WTC11 (cell line): ENCODE measurements around the gene DENND4A. TPM values are rescaled to one million over a fixed set of nuclear protein-coding genes. Genes with fewer than 3 reads are reported as not detected.

Source experiments
- ATAC-seq: fragments of 200-7000 bp; cut with Tn5 transposase; 2 replicates; pipeline ENCODE4 v1.10.0; 2021; ENCODE audit warnings: mild to moderate bottlenecking, moderate library complexity
- CTCF ChIA-PET: fragments of 300-600 bp; sonication (Branson Sonifier 250); formaldehyde crosslinking; loops from one replicate; lab custom pipeline; 2021; ENCODE audit warnings: antibody characterized with exemption; lab: Charles Lee
- POLR2A ChIA-PET: fragments of 350-600 bp; sonication (Branson Sonifier 250); formaldehyde crosslinking; loops from one replicate; lab custom pipeline; 2021; ENCODE audit warnings: antibody characterized with exemption; lab: Charles Lee
- DNase-seq: peaks from one replicate; pipeline ENCODE4 v3.0.0; 2021; ENCODE audit warnings: low spot score
- H3K27ac Mint-ChIP-seq: 2 replicates; pipeline ENCODE4 v1.8.0; 2021; ENCODE audit warnings: mixed read lengths
- H3K27me3 Mint-ChIP-seq: 2 replicates; pipeline ENCODE4 v1.8.0; 2021; ENCODE audit warnings: low read depth, mild to moderate bottlenecking, moderate library complexity, mixed read lengths
- H3K36me3 Mint-ChIP-seq: 2 replicates; pipeline ENCODE4 v1.8.0; 2021; ENCODE audit warnings: mixed read lengths
- H3K4me1 Mint-ChIP-seq: 2 replicates; pipeline ENCODE4 v1.8.0; 2022; ENCODE audit warnings: mixed read lengths
- H3K4me3 Mint-ChIP-seq: 2 replicates; pipeline ENCODE4 v1.8.0; 2021; ENCODE audit warnings: mild to moderate bottlenecking, moderate library complexity, mixed read lengths
- H3K9me3 Mint-ChIP-seq: 2 replicates; pipeline ENCODE4 v1.8.0; 2021; ENCODE audit warnings: mixed read lengths
- EMX1 ChIP-seq: fragments of 250-450 bp; sonication (Bioruptor Pico); IDR thresholded peaks from 2 replicates; pipeline ENCODE4 v1.8.0; 2021; ENCODE audit warnings: mild to moderate bottlenecking
- ESRRA ChIP-seq: sonication (generic); formaldehyde crosslinking; IDR thresholded peaks from 2 replicates; pipeline ENCODE4 v1.8.1; 2022; ENCODE audit warnings: mild to moderate bottlenecking, missing genetic modification reagents, borderline replicate concordance
- FOXK1 ChIP-seq: sonication (generic); formaldehyde crosslinking; IDR thresholded peaks from 2 replicates; pipeline ENCODE4 v1.8.0; 2022; ENCODE audit warnings: mild to moderate bottlenecking, moderate library complexity, missing genetic modification reagents
- NR1H2 ChIP-seq: sonication (generic); formaldehyde crosslinking; IDR thresholded peaks from 2 replicates; pipeline ENCODE4 v1.9.0; 2021; ENCODE audit warnings: mild to moderate bottlenecking, moderate library complexity, missing genetic modification reagents
- PREB ChIP-seq: sonication (generic); formaldehyde crosslinking; IDR thresholded peaks from 2 replicates; pipeline ENCODE4 v1.8.1; 2022; ENCODE audit warnings: mild to moderate bottlenecking, missing genetic modification reagents, moderate library complexity, borderline replicate concordance
- SMAD3 ChIP-seq: sonication (generic); formaldehyde crosslinking; IDR thresholded peaks from 2 replicates; pipeline ENCODE4 v1.8.0; 2022; ENCODE audit warnings: missing genetic modification reagents, mild to moderate bottlenecking, borderline replicate concordance
- ZNF121 ChIP-seq: sonication (generic); formaldehyde crosslinking; IDR thresholded peaks from 2 replicates; pipeline ENCODE4 v1.8.0; 2023; ENCODE audit warnings: missing genetic modification reagents
- ZNF138 ChIP-seq: sonication (generic); formaldehyde crosslinking; conservative IDR thresholded peaks from 2 replicates; pipeline ENCODE4 v1.8.1; 2022; ENCODE audit warnings: mild to moderate bottlenecking, moderate library complexity, missing genetic modification reagents
- ZNF219 ChIP-seq: sonication (generic); formaldehyde crosslinking; IDR thresholded peaks from 2 replicates; pipeline ENCODE4 v1.8.0; 2023; ENCODE audit warnings: missing genetic modification reagents, mild to moderate bottlenecking, borderline replicate concordance
- ZNF263 ChIP-seq: sonication (generic); formaldehyde crosslinking; IDR thresholded peaks from 2 replicates; pipeline ENCODE4 v1.8.1; 2022; ENCODE audit warnings: low read depth, mild to moderate bottlenecking, moderate library complexity, missing genetic modification reagents
- ZNF396 ChIP-seq: fragments of 250-450 bp; sonication (Bioruptor Pico); IDR thresholded peaks from 2 replicates; pipeline ENCODE4 v1.8.0; 2021; ENCODE audit warnings: mild to moderate bottlenecking, moderate library complexity, borderline replicate concordance
- ZNF671 ChIP-seq: fragments of 250-450 bp; sonication (Bioruptor Pico); IDR thresholded peaks from 2 replicates; pipeline ENCODE4 v1.8.0; 2021; ENCODE audit warnings: mild to moderate bottlenecking
- total RNA-seq: library from RNA; stranded (reverse); gene quantifications from 3 replicates; pipeline ENCODE4 v1.2.3, GENCODE V29; 2021
- TF ChIP-seq, protein P1 (sequence below): sonication (generic); formaldehyde crosslinking; conservative IDR thresholded peaks from 2 replicates; pipeline ENCODE4 v1.8.1; 2022; ENCODE audit warnings: mild to moderate bottlenecking, missing genetic modification reagents
- TF ChIP-seq, protein P2 (sequence below): sonication (generic); formaldehyde crosslinking; IDR thresholded peaks from 2 replicates; pipeline ENCODE4 v1.8.0; 2023; ENCODE audit warnings: missing genetic modification reagents, mild to moderate bottlenecking, borderline replicate concordance
- TF ChIP-seq, protein P3 (sequence below): sonication (generic); formaldehyde crosslinking; IDR thresholded peaks from 2 replicates; pipeline ENCODE4 v1.8.1; 2023; ENCODE audit warnings: mild to moderate bottlenecking, missing genetic modification reagents, moderate library complexity
- TF ChIP-seq, protein P4 (sequence below): fragments of 250-450 bp; sonication (Bioruptor Pico); IDR thresholded peaks from 2 replicates; pipeline ENCODE4 v1.9.0; 2021; ENCODE audit warnings: moderate library complexity, mild to moderate bottlenecking, inconsistent platforms, borderline replicate concordance
- TF ChIP-seq, protein P5 (sequence below): sonication (generic); formaldehyde crosslinking; IDR thresholded peaks from 2 replicates; pipeline ENCODE4 v1.8.1; 2023; ENCODE audit warnings: mild to moderate bottlenecking, missing genetic modification reagents

The DENND4A gene
- total RNA-seq, 1 experiment from 2014 or later = 5.7 TPM

- no peak for DNase-seq
- Mint-ChIP-seq H3K9me3 (no peaks in the 10 kb centered on the region), H3K27ac (no peak overlapping the region), H3K27me3 (no peaks in the 10 kb centered on the region), H3K4me3 (no peak overlapping the region), H3K36me3 (no peaks in the 10 kb centered on the region), H3K4me1 (peaks cover 29% of the 10 kb centered on the region)
- ChIA-PET POLR2A (no interaction called here), CTCF (interaction anchor here (1.0 to 1.6 kb wide), 3 partner anchors 28 to 66 kb away, joined by 4 read pairs; no protein-coding TSS in a partner anchor)
- TF ChIP-seq, protein P1, sequence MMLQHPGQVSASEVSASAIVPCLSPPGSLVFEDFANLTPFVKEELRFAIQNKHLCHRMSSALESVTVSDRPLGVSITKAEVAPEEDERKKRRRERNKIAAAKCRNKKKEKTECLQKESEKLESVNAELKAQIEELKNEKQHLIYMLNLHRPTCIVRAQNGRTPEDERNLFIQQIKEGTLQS = no peak
- TF ChIP-seq ZNF263 (CRISPR knock-in tag) (no peak), SMAD3 (CRISPR knock-in tag) (no peak), ZNF671 (CRISPR knock-in tag) (no peak), NR1H2 (CRISPR knock-in tag) (no peak)
- TF ChIP-seq, protein P2, sequence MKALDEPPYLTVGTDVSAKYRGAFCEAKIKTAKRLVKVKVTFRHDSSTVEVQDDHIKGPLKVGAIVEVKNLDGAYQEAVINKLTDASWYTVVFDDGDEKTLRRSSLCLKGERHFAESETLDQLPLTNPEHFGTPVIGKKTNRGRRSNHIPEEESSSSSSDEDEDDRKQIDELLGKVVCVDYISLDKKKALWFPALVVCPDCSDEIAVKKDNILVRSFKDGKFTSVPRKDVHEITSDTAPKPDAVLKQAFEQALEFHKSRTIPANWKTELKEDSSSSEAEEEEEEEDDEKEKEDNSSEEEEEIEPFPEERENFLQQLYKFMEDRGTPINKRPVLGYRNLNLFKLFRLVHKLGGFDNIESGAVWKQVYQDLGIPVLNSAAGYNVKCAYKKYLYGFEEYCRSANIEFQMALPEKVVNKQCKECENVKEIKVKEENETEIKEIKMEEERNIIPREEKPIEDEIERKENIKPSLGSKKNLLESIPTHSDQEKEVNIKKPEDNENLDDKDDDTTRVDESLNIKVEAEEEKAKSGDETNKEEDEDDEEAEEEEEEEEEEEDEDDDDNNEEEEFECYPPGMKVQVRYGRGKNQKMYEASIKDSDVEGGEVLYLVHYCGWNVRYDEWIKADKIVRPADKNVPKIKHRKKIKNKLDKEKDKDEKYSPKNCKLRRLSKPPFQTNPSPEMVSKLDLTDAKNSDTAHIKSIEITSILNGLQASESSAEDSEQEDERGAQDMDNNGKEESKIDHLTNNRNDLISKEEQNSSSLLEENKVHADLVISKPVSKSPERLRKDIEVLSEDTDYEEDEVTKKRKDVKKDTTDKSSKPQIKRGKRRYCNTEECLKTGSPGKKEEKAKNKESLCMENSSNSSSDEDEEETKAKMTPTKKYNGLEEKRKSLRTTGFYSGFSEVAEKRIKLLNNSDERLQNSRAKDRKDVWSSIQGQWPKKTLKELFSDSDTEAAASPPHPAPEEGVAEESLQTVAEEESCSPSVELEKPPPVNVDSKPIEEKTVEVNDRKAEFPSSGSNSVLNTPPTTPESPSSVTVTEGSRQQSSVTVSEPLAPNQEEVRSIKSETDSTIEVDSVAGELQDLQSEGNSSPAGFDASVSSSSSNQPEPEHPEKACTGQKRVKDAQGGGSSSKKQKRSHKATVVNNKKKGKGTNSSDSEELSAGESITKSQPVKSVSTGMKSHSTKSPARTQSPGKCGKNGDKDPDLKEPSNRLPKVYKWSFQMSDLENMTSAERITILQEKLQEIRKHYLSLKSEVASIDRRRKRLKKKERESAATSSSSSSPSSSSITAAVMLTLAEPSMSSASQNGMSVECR (CRISPR knock-in tag) = no peak
- no peak for ATAC-seq
These were observed 4.6 kb upstream of the DENND4A start for GRCh38 chr15:65796610-65797078.

- CTCF ChIA-PET = interaction anchor here (0.6 to 1.6 kb wide), 5 partner anchors 28 to 375 kb away, joined by 3 to 4 read pairs (median 4); partner anchors contain the start of gene INTS14
- POLR2A ChIA-PET = no interaction called here
- DNase-seq (no peak), ATAC-seq (no peak)
- H3K4me1 Mint-ChIP-seq = peaks cover 29% of the 10 kb centered on the region
- no peak overlapping the region for H3K4me3 Mint-ChIP-seq
- H3K27me3 Mint-ChIP-seq = no peaks in the 10 kb centered on the region
- no peak overlapping the region for H3K27ac Mint-ChIP-seq
- no peaks in the 10 kb centered on the region for H3K9me3 Mint-ChIP-seq
- H3K36me3 Mint-ChIP-seq = no peaks in the 10 kb centered on the region
- TF ChIP-seq, protein P3, sequence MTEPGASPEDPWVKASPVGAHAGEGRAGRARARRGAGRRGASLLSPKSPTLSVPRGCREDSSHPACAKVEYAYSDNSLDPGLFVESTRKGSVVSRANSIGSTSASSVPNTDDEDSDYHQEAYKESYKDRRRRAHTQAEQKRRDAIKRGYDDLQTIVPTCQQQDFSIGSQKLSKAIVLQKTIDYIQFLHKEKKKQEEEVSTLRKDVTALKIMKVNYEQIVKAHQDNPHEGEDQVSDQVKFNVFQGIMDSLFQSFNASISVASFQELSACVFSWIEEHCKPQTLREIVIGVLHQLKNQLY = no peak
- TF ChIP-seq FOXK1 (CRISPR knock-in tag) (no peak), ZNF121 (CRISPR knock-in tag) (no peak), ZNF138 (CRISPR knock-in tag) (no peak), ESRRA (CRISPR knock-in tag) (no peak), ZNF219 (CRISPR knock-in tag) (no peak), ZNF396 (CRISPR knock-in tag) (no peak)
- TF ChIP-seq, protein P4, sequence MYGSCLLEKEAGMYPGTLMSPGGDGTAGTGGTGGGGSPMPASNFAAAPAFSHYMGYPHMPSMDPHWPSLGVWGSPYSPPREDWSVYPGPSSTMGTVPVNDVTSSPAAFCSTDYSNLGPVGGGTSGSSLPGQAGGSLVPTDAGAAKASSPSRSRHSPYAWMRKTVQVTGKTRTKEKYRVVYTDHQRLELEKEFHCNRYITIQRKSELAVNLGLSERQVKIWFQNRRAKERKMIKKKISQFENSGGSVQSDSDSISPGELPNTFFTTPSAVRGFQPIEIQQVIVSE = no peak
These were observed 3.6 kb upstream of the DENND4A start for GRCh38 chr15:65795663-65796216.

DNA sequence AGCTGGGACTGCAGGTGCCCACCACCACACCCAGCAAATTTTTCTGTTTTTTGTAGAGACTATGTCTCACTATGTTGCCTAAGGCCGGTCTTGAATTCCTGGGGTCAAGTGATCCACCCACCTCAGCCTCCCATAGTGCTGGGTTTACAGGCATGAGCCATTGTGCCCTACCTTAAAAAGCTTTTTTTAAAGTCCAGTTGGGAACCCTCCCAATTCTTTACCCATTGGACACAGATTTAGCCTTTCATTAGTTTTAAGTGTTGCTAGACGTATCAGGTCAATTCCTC lies 1.7 kb upstream of the DENND4A start:
- no peak for TF ChIP-seq PREB (CRISPR knock-in tag)
- TF ChIP-seq, protein P5, sequence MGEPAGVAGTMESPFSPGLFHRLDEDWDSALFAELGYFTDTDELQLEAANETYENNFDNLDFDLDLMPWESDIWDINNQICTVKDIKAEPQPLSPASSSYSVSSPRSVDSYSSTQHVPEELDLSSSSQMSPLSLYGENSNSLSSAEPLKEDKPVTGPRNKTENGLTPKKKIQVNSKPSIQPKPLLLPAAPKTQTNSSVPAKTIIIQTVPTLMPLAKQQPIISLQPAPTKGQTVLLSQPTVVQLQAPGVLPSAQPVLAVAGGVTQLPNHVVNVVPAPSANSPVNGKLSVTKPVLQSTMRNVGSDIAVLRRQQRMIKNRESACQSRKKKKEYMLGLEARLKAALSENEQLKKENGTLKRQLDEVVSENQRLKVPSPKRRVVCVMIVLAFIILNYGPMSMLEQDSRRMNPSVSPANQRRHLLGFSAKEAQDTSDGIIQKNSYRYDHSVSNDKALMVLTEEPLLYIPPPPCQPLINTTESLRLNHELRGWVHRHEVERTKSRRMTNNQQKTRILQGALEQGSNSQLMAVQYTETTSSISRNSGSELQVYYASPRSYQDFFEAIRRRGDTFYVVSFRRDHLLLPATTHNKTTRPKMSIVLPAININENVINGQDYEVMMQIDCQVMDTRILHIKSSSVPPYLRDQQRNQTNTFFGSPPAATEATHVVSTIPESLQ (CRISPR knock-in tag) = no peak
- TF ChIP-seq, protein P4 = no peak
- TF ChIP-seq EMX1 (CRISPR knock-in tag) = no peak
- no peak for DNase-seq
- Mint-ChIP-seq H3K4me1 (peaks cover 33% of the 10 kb centered on the region), H3K4me3 (no peak overlapping the region), H3K27ac (no peak overlapping the region), H3K9me3 (no peaks in the 10 kb centered on the region), H3K36me3 (no peaks in the 10 kb centered on the region), H3K27me3 (no peaks in the 10 kb centered on the region)
- CTCF ChIA-PET = no interaction called here
- POLR2A ChIA-PET = no interaction called here
- no peak for ATAC-seq
